ENCODE measurements around the gene SSTR5. TPM values are rescaled to one million over a fixed set of nuclear protein-coding genes. Genes with fewer than 3 reads are reported as not detected.

The SSTR5 gene
- total and polyA plus RNA-seq, 2 experiments from 2014 or later = 0.77 to 1.3 TPM

DNA sequence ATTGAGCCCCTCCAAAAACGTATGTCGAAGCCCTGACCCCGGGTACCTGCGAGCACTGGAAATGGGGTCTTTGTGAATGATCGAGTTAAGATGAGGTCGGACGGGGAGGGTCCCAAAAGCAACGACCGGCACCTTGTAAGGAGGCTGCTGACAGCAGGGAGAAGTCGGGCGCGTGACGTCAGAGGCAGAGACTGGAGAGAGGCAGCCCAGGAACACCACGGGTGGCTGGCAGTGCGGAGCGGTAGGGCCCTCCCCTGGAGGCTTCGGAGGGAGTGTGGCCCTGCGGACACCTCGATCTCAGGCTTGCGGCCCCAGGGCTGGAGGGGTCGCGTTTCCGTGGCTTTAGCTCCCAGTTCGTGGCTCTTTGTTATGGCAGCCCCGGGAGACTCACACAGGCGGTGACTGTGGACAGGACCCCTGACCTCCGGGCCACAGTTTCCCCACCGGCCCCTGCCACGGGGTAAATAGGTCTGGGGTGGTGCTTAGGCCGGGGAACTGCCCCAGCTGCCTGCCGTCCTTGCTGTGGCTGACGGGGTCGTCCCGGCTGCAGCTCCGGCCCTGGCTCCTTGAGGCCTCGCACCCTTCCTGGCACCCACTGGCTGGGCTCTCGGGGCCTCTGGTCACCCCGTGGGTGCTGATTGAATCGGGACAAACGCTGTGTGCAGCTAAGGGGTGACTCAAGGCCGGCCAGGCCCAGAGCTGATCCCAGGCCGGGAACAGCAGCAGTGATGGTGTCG lies 10.6 kb upstream of the SSTR5 start:
- no peak overlapping the region for H2AFZ ChIP-seq
- no peaks in the 10 kb centered on the region for H4K20me1 ChIP-seq (ENCODE audit: insufficient read depth, poor library complexity, severe bottlenecking)
- no peak overlapping the region for H3K4me3 ChIP-seq
- no peaks in the 10 kb centered on the region for H3K27me3 ChIP-seq
- no peaks in the 10 kb centered on the region for H3K4me1 ChIP-seq (ENCODE audit: insufficient read depth)
- no peaks in the 10 kb centered on the region for H3K79me2 ChIP-seq
- TF ChIP-seq, protein P1, sequence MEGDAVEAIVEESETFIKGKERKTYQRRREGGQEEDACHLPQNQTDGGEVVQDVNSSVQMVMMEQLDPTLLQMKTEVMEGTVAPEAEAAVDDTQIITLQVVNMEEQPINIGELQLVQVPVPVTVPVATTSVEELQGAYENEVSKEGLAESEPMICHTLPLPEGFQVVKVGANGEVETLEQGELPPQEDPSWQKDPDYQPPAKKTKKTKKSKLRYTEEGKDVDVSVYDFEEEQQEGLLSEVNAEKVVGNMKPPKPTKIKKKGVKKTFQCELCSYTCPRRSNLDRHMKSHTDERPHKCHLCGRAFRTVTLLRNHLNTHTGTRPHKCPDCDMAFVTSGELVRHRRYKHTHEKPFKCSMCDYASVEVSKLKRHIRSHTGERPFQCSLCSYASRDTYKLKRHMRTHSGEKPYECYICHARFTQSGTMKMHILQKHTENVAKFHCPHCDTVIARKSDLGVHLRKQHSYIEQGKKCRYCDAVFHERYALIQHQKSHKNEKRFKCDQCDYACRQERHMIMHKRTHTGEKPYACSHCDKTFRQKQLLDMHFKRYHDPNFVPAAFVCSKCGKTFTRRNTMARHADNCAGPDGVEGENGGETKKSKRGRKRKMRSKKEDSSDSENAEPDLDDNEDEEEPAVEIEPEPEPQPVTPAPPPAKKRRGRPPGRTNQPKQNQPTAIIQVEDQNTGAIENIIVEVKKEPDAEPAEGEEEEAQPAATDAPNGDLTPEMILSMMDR (IDR thresholded peaks at IDR 0.05; ENCODE audit: poor library complexity) = no peak
- TF ChIP-seq EZH2phosphoT487 (IDR thresholded peaks at IDR 0.05; ENCODE audit: low read depth, severe bottlenecking, unreplicated experiment) = no peak
- TF ChIP-seq EZH2 (IDR thresholded peaks at IDR 0.05; ENCODE audit: borderline replicate concordance) = no peak
- H3K9me2 ChIP-seq (replicated peaks; ENCODE audit: insufficient read depth) = no peaks in the 10 kb centered on the region
- DNase-seq (ENCODE audit: low spot score) = no peak
- WGBS (ENCODE audit: low lambda C conversion rate, missing lambda C conversion rate) = 92% methylated on average over 41 of the region's 43 CpGs
- H3K36me3 ChIP-seq (replicated peaks; ENCODE audit: insufficient read depth, low read depth) = no peaks in the 10 kb centered on the region
- H3K27ac ChIP-seq = no peak overlapping the region
- H3K9me3 ChIP-seq (ENCODE audit: low read depth) = no peaks in the 10 kb centered on the region
- no peak overlapping the region for H3K4me2 ChIP-seq

DNA sequence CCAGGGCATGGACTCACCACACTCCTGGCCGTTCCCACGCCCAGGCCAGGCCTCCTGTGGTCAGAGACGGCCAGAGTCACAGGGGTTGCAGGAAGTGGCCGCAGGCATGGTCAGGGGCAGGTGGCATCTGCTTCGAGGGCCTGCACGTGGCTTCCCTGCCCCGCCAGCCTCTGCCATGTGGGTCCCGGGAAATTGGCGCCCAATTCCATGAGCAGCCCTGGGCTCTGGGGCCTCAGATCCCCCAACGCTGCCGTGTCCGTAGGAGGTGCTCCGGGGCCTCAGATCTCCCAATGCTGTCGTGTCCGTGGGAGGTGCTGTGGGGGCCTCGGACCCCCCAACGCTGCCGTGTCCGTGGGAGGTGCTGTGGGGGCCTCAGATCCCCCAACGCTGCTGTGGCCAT lies 9.7 kb upstream of the SSTR5 start:
- Histone ChIP-seq H3K79me2 (no peaks in the 10 kb centered on the region), H3K4me2 (no peak overlapping the region), H3K9me3 (ENCODE audit: low read depth) (no peaks in the 10 kb centered on the region), H3K27ac (no peak overlapping the region), H3K9me2 (replicated peaks; ENCODE audit: insufficient read depth) (no peaks in the 10 kb centered on the region), H3K4me3 (no peak overlapping the region), H3K27me3 (no peaks in the 10 kb centered on the region), H3K4me1 (ENCODE audit: insufficient read depth) (no peaks in the 10 kb centered on the region), H4K20me1 (ENCODE audit: insufficient read depth, poor library complexity, severe bottlenecking) (no peaks in the 10 kb centered on the region), H2AFZ (no peak overlapping the region), H3K36me3 (replicated peaks; ENCODE audit: insufficient read depth, low read depth) (no peaks in the 10 kb centered on the region)
- TF ChIP-seq, protein P1 (IDR thresholded peaks at IDR 0.05; ENCODE audit: poor library complexity) = no peak
- no peak for TF ChIP-seq EZH2 (IDR thresholded peaks at IDR 0.05; ENCODE audit: borderline replicate concordance)
- no peak for TF ChIP-seq EZH2phosphoT487 (IDR thresholded peaks at IDR 0.05; ENCODE audit: low read depth, severe bottlenecking, unreplicated experiment)
- DNase-seq (ENCODE audit: low spot score) = no peak
- WGBS (ENCODE audit: low lambda C conversion rate, missing lambda C conversion rate) = 90% methylated on average over 20 of the region's 20 CpGs

DNA sequence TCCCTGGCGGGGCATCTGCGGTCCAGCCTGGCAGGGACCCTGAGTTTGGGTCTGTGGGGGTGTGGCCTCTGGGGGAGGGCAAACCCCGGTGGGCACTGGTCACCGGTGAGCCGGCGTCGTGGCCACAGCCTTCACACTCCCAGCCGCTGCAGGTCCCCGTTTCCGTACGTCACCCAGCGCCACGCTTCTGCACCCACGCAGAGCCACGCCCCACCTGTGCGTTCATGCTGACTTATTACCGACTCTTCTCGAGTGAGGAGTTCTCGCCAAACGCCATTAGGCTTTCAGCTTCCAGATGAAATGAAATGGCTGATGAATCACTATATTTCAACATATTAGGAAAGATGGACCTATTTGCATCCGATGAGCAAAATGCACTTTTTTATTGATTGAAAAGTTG lies 8.8 kb upstream of the SSTR5 start:
- TF ChIP-seq, protein P1 (IDR thresholded peaks at IDR 0.05; ENCODE audit: poor library complexity) = no peak
- Histone ChIP-seq H3K4me1 (ENCODE audit: insufficient read depth) (no peaks in the 10 kb centered on the region), H3K4me2 (no peak overlapping the region), H2AFZ (no peak overlapping the region), H3K4me3 (no peak overlapping the region), H3K79me2 (no peaks in the 10 kb centered on the region), H3K27me3 (no peaks in the 10 kb centered on the region), H4K20me1 (ENCODE audit: insufficient read depth, poor library complexity, severe bottlenecking) (no peaks in the 10 kb centered on the region), H3K27ac (no peak overlapping the region), H3K9me2 (replicated peaks; ENCODE audit: insufficient read depth) (no peaks in the 10 kb centered on the region), H3K36me3 (replicated peaks; ENCODE audit: insufficient read depth, low read depth) (no peaks in the 10 kb centered on the region), H3K9me3 (ENCODE audit: low read depth) (no peaks in the 10 kb centered on the region)
- WGBS (ENCODE audit: low lambda C conversion rate, missing lambda C conversion rate) = 88% methylated on average over 20 of the region's 21 CpGs
- no peak for DNase-seq (ENCODE audit: low spot score)

Data from hepatocyte (in vitro differentiated cells).